ENCODE results near the gene INPP5A. TPM values are rescaled to one million over a fixed set of nuclear protein-coding genes. Genes with fewer than 3 reads are reported as not detected.

Gene INPP5A
- total and polyA plus RNA-seq, 7 donors: 15.1 to 48.8 (median 40.9) TPM

- peak in 3 of 4 donors; percentile 34 to 41 (median 40) for ATAC-seq
- no peak overlapping the region for H3K27ac ChIP-seq
These were observed 17.5 kb downstream of the INPP5A start for GRCh38 chr10:132554991-132555647.

GRCh38 chr10:132555648-132556575 is 18.3 kb downstream of the INPP5A start:
- no peaks in the 10 kb centered on the region for H3K9me3 ChIP-seq
- no peak for ATAC-seq
- intact Hi-C loops (cut with DNase I): no loop called here
- H3K36me3 ChIP-seq (ENCODE audit: insufficient read depth in 1 of 2, low read depth in 1 of 2): no peaks in the 10 kb centered on the region
- H3K27ac ChIP-seq: no peak overlapping the region
- H3K27me3 ChIP-seq (ENCODE audit: insufficient read depth in 3 of 3, low read length in 2 of 3): no peaks in the 10 kb centered on the region
- H3K4me3 ChIP-seq: no peak overlapping the region
- H3K4me1 ChIP-seq: peaks cover 9% of the 10 kb centered on the region
- no peak for DNase-seq
- WGBS, 3 donors: 72 to 82% (median 74%) methylated on average over 22 of the region's 22 CpGs
- no peak for TF ChIP-seq CTCF (IDR thresholded peaks at IDR 0.05)

More at GRCh38 chr10:132554991-132555647, 17.5 kb downstream of the INPP5A start:
- H3K36me3 ChIP-seq (ENCODE audit: insufficient read depth in 1 of 2, low read depth in 1 of 2): no peaks in the 10 kb centered on the region
- no peak for TF ChIP-seq CTCF (IDR thresholded peaks at IDR 0.05)
- 74 to 78% (median 77%) methylated on average over 18 of the region's 18 CpGs for WGBS, 3 donors
- no peaks in the 10 kb centered on the region for H3K9me3 ChIP-seq
- H3K27me3 ChIP-seq (ENCODE audit: insufficient read depth in 3 of 3, low read length in 2 of 3): no peaks in the 10 kb centered on the region
- intact Hi-C loops (cut with DNase I): no loop called here
- H3K4me1 ChIP-seq: peaks cover 17% of the 10 kb centered on the region
- no peak overlapping the region for H3K4me3 ChIP-seq
- peak in 1 of 2 donors; percentile 73 for DNase-seq

- Histone ChIP-seq H3K27me3 (ENCODE audit: insufficient read depth in 3 of 3, low read length in 2 of 3) (no peaks in the 10 kb centered on the region), H3K27ac (no peak overlapping the region), H3K9me3 (no peaks in the 10 kb centered on the region), H3K4me3 (no peak overlapping the region), H3K4me1 (no peaks in the 10 kb centered on the region), H3K36me3 (ENCODE audit: insufficient read depth in 1 of 2, low read depth in 1 of 2) (no peaks in the 10 kb centered on the region)
- intact Hi-C loops (cut with DNase I): no loop called here
- 89 to 93% (median 89%) methylated on average over 18 of the region's 18 CpGs for WGBS, 3 donors
- TF ChIP-seq CTCF (IDR thresholded peaks at IDR 0.05): no peak
- no peak for ATAC-seq
- DNase-seq: no peak
These were observed 19.4 kb downstream of the INPP5A start for GRCh38 chr10:132556994-132557441.

GRCh38 chr10:132557696-132558515 is 20.3 kb downstream of the INPP5A start:
- intact Hi-C loops (cut with DNase I): no loop called here
- Histone ChIP-seq H3K4me1 (no peaks in the 10 kb centered on the region), H3K27ac (no peak overlapping the region), H3K4me3 (no peak overlapping the region), H3K9me3 (no peaks in the 10 kb centered on the region), H3K36me3 (ENCODE audit: insufficient read depth in 1 of 2, low read depth in 1 of 2) (no peaks in the 10 kb centered on the region), H3K27me3 (ENCODE audit: insufficient read depth in 3 of 3, low read length in 2 of 3) (no peaks in the 10 kb centered on the region)
- DNase-seq (no peak), ATAC-seq (peak in 1 of 4 donors; percentile 13)
- no peak for TF ChIP-seq CTCF (IDR thresholded peaks at IDR 0.05)
- WGBS, 3 donors: 76 to 87% (median 79%) methylated on average over 33 of the region's 33 CpGs
